A549 treated with AZD9567 at 1 μM for 4 hours (cell line): ENCODE measurements around the gene ACSS3. TPM values are rescaled to one million over a fixed set of nuclear protein-coding genes. Genes with fewer than 3 reads are reported as not detected.

Source experiments
- total RNA-seq: library from RNA; stranded (reverse); fragments of 200-300 nt; extraction: Qiagen RNA extraction; gene quantifications from 5 replicates; pipeline ENCODE4 v1.2.3, GENCODE V29; 2022; ENCODE audit not compliant: insufficient read depth

The ACSS3 gene
- 0.01 TPM in 1 of 5 replicates, not detected in the others for total RNA-seq

GRCh38 chr12:81077686-81078441 is at the start of gene ACSS3:
Gene ACSS3 (plus strand): TSS chr12:81078079. CDS start chr12:81078121, 42 bp downstream.

Other genes with a start within 250 kb of the ACSS3 start
- 0.32 to 0.57 TPM (median 0.38 TPM) in 4 of 5 replicates, not detected in the other for gene LIN7A, start 140.1 kb upstream of the ACSS3 start, total RNA-seq